RWPE2 (cell line): Measurements from ENCODE around the gene HERPUD1.
"Not testable (repeated sequence)": the region's sequence is repeated elsewhere in the genome, so short reads cannot be mapped to it uniquely, and the experiment has no call there.

Experiments used
- ATAC-seq: fragments of 200-7000 bp; cut with Tn5 transposase; 3 replicates; pipeline ENCODE4 v1.9.1; 2021; ENCODE audit warnings: low read depth
- DNase-seq: peaks from one replicate; pipeline ENCODE4 v3.0.0-alpha.2; 2020; ENCODE audit warnings: low spot score
- H3K27ac ChIP-seq: fragments of 450-650 bp; 2 replicates; pipeline ENCODE4 v1.5.1; 2017; ENCODE audit warnings: mild to moderate bottlenecking; ENCODE audit not compliant: poor library complexity, severe bottlenecking
- H3K27me3 ChIP-seq: fragments of 250-450 bp; sonication (Bioruptor Pico); 2 replicates; pipeline ENCODE4 v1.5.1; 2021; ENCODE audit warnings: mild to moderate bottlenecking, moderate library complexity; ENCODE audit not compliant: insufficient read depth, poor library complexity, severe bottlenecking
- H3K36me3 ChIP-seq: fragments of 250-450 bp; sonication (Bioruptor Pico); 2 replicates; pipeline ENCODE4 v1.5.1; 2020; ENCODE audit warnings: low read depth, mild to moderate bottlenecking, moderate library complexity
- H3K4me1 ChIP-seq: fragments of 250-450 bp; sonication (Bioruptor Pico); 2 replicates; pipeline ENCODE4 v1.5.1; 2021; ENCODE audit warnings: mild to moderate bottlenecking, moderate library complexity; ENCODE audit not compliant: insufficient read depth, poor library complexity, severe bottlenecking
- H3K4me3 ChIP-seq: fragments of 250-450 bp; sonication (Bioruptor Pico); 2 replicates; pipeline ENCODE4 v1.5.1; 2021; ENCODE audit warnings: mild to moderate bottlenecking, moderate library complexity; ENCODE audit not compliant: severe bottlenecking
- H3K9me3 ChIP-seq: fragments of 250-450 bp; sonication (Bioruptor Pico); 2 replicates; pipeline ENCODE4 v1.5.1; 2021; ENCODE audit warnings: mild to moderate bottlenecking, moderate library complexity; ENCODE audit not compliant: severe bottlenecking
- CTCF ChIP-seq: fragments of 450-650 bp; IDR thresholded peaks from one replicate; pipeline ENCODE4 v1.5.1; 2017; ENCODE audit warnings: mild to moderate bottlenecking, moderate library complexity; ENCODE audit not compliant: poor library complexity, severe bottlenecking

Gene HERPUD1

GRCh38 chr16:56988161-56988947 lies 56.4 kb downstream of the HERPUD1 start:
- TF ChIP-seq CTCF = no peak
- Histone ChIP-seq H3K9me3 (no peaks in the 10 kb centered on the region), H3K27ac (no peak overlapping the region), H3K36me3 (no peaks in the 10 kb centered on the region), H3K27me3 (no peaks in the 10 kb centered on the region), H3K4me1 (peaks cover 11% of the 10 kb centered on the region), H3K4me3 (no peak overlapping the region)
- ATAC-seq = no peak
- DNase-seq = no peak

GRCh38 chr16:56988948-56989945 lies 57.3 kb downstream of the HERPUD1 start, which contains the start of gene NLRC5:
Gene NLRC5 (plus strand): TSS chr16:56989557. CDS start chr16:57020713, 31,156 bp downstream.
- Histone ChIP-seq H3K4me3 (peak within 1 kb of the TSS; percentile 56), H3K27me3 (no peaks in the 10 kb centered on the region), H3K9me3 (no peaks in the 10 kb centered on the region), H3K4me1 (peaks cover 11% of the 10 kb centered on the region), H3K27ac (no peak within 1 kb of the TSS), H3K36me3 (no peaks in the 10 kb centered on the region)
- DNase-seq (peak; percentile 79), ATAC-seq (peak; percentile 83)
- no peak for TF ChIP-seq CTCF

GRCh38 chr16:56989988-56990387 lies 58.0 kb downstream of the HERPUD1 start:
- ATAC-seq = no peak
- Histone ChIP-seq H3K9me3 (no peaks in the 10 kb centered on the region), H3K36me3 (no peaks in the 10 kb centered on the region), H3K27me3 (no peaks in the 10 kb centered on the region), H3K4me3 (peak overlapping the region; percentile 56), H3K27ac (no peak overlapping the region), H3K4me1 (peaks cover 11% of the 10 kb centered on the region)
- no peak for TF ChIP-seq CTCF
- no peak for DNase-seq

- no peak for DNase-seq
- Histone ChIP-seq H3K9me3 (no peaks in the 10 kb centered on the region), H3K36me3 (no peaks in the 10 kb centered on the region), H3K4me3 (no peak overlapping the region), H3K4me1 (peaks cover 7% of the 10 kb centered on the region), H3K27me3 (no peaks in the 10 kb centered on the region), H3K27ac (no peak overlapping the region)
- TF ChIP-seq CTCF = no peak
- no peak for ATAC-seq
These were observed 58.7 kb downstream of the HERPUD1 start for GRCh38 chr16:56990407-56991286.

- not testable (repeated sequence) for H3K36me3 ChIP-seq, H3K4me3 ChIP-seq
These were observed 60.5 kb downstream of the HERPUD1 start for GRCh38 chr16:56992431-56992830.

More at GRCh38 chr16:56992431-56992830, 60.5 kb downstream of the HERPUD1 start:
- H3K9me3 ChIP-seq, ATAC-seq, H3K27me3 ChIP-seq, H3K27ac ChIP-seq, DNase-seq, H3K4me1 ChIP-seq: not testable (repeated sequence)
